H1 (cell line): Measurements from ENCODE around the gene MYH6. TPM values are rescaled to one million over a fixed set of nuclear protein-coding genes. Genes with fewer than 3 reads are reported as not detected.

ENCODE experiments used
- CHD7 ChIP-seq: fragments of 300-600 bp; sonication (generic); IDR thresholded peaks from 2 replicates; pipeline ENCODE4 v1.7.1; 2012; ENCODE audit warnings: low read length, moderate library complexity, mild to moderate bottlenecking, inconsistent platforms; ENCODE audit not compliant: insufficient replicate concordance
- CTCF ChIP-seq, 3 experiments: IDR thresholded peaks; 1 replicate in 2 of 3; 2 replicates in 1 of 3; pipeline versions ENCODE4 v1.5.1 to v1.6.1; 2011; ENCODE audit warnings: low read length in 3 of 3, mild to moderate bottlenecking in 3 of 3, inconsistent platforms in 2 of 3, low read depth in 1 of 3, moderate library complexity in 1 of 3; ENCODE audit not compliant: insufficient read depth in 1 of 3; ENCODE audit errors: control extremely low read depth in 1 of 3
- E2F6 ChIP-seq: IDR thresholded peaks from 2 replicates; pipeline ENCODE4 v1.6.1; 2012; ENCODE audit warnings: inconsistent platforms
- MAFK ChIP-seq: IDR thresholded peaks from 2 replicates; pipeline ENCODE4 v1.6.1; 2012; ENCODE audit warnings: low read depth, mild to moderate bottlenecking, improper control_type of control experiment, low read length
- PHF8 ChIP-seq: fragments of 200-600 bp; sonication (generic); conservative IDR thresholded peaks from 2 replicates; pipeline ENCODE4 v1.7.1; 2012; ENCODE audit warnings: low read depth, mild to moderate bottlenecking, inconsistent platforms, low read length, moderate library complexity
- TEAD4 ChIP-seq: IDR thresholded peaks from 2 replicates; pipeline ENCODE4 v1.6.1; 2012; ENCODE audit warnings: low read depth, low read length, inconsistent platforms, mixed read lengths
- polyA plus RNA-seq, 7 experiments: library from polyadenylated mRNA; depleted of rRNA in 3 of 7; stranded (reverse) in 5 of 7; unstranded in 2 of 7; fragments of >200 nt in 5 of 7; fragments of 200-250 nt in 2 of 7; gene quantifications; 1 replicate in 5 of 7; 2 replicates in 1 of 7; 4 replicates in 1 of 7; pipeline versions ENCODE4 v1.2.1 to v1.2.3, GENCODE V29; 2011 to 2013; ENCODE audit warnings: missing spikeins in 2 of 7, mixed read lengths in 2 of 7
- total RNA-seq: library from RNA; stranded (reverse); fragmentation: NEBNext Ultra II Directional; extraction: Animal tissue kit (Norgen Biotek cat#: 25700); gene quantifications from 2 replicates; pipeline ENCODE4 v1.2.1, GENCODE V29; 2021

MYH6 gene
- total and polyA plus RNA-seq, 2 of the 8 experiments (the other 6 are each of a cell fraction or from before 2014, with no cell fraction given), result 0.03 TPM; not detected in 1

- TF ChIP-seq E2F6 (no peak), PHF8 (no peak), TEAD4 (no peak), MAFK (no peak), CHD7 (no peak), CTCF (IDR thresholded peaks at IDR 0.05; ENCODE audit: control extremely low read depth in 1 of 3, insufficient read depth in 1 of 3, low read depth in 1 of 3, low read length in 3 of 3) (no peak)
These were observed 5.6 kb downstream of the MYH6 start (continued) for GRCh38 chr14:23402296-23403138.
